ENCODE measurements around the gene MYBPHL. TPM values are rescaled to one million over a fixed set of nuclear protein-coding genes. Genes with fewer than 3 reads are reported as not detected.

MYBPHL gene
- total RNA-seq, 1 donor from 2014 or later, result not detected

GRCh38 chr1:109253803-109254620, 52.8 kb downstream of the MYBPHL start:
- intact Hi-C loops (cut with micrococcal nuclease), result no loop called here

- intact Hi-C loops (cut with micrococcal nuclease), result no loop called here
These were observed 53.7 kb downstream of the MYBPHL start for GRCh38 chr1:109252893-109253802.

- intact Hi-C loops (cut with micrococcal nuclease), result no loop called here
These were observed 54.5 kb downstream of the MYBPHL start for GRCh38 chr1:109252167-109252892.

GRCh38 chr1:109251277-109252166, 55.3 kb downstream of the MYBPHL start:
- intact Hi-C loops (cut with micrococcal nuclease), result no loop called here

GRCh38 chr1:109250454-109251276, 56.1 kb downstream of the MYBPHL start:
- intact Hi-C loops (cut with micrococcal nuclease), result no loop called here

- intact Hi-C loops (cut with micrococcal nuclease), result loop anchor here (1.0 kb wide), 3 partner anchors 10 to 234 kb away; partner anchors contain the start of gene SARS1
These were observed 57.0 kb downstream of the MYBPHL start for GRCh38 chr1:109249654-109250401.

- intact Hi-C loops (cut with micrococcal nuclease), result loop anchor here (1.0 kb wide), 3 partner anchors 9 to 235 kb away; partner anchors contain the start of gene SARS1
These were observed 57.8 kb downstream of the MYBPHL start, which contains the start of gene CELSR2 for GRCh38 chr1:109248797-109249629. TSS of gene CELSR2 (plus strand) at chr1:109249539. CDS start at chr1:109250080, 541 bp downstream.

GRCh38 chr1:109248444-109248796, 58.4 kb downstream of the MYBPHL start:
- intact Hi-C loops (cut with micrococcal nuclease), result no loop called here

GRCh38 chr1:109247401-109248365, 59.1 kb downstream of the MYBPHL start:
- intact Hi-C loops (cut with micrococcal nuclease), result no loop called here

- intact Hi-C loops (cut with micrococcal nuclease), result no loop called here
These were observed 60.7 kb downstream of the MYBPHL start for GRCh38 chr1:109246141-109246551.

- intact Hi-C loops (cut with micrococcal nuclease), result no loop called here
These were observed 62.8 kb downstream of the MYBPHL start for GRCh38 chr1:109243860-109244552.

- intact Hi-C loops (cut with micrococcal nuclease), result no loop called here
These were observed 63.6 kb downstream of the MYBPHL start for GRCh38 chr1:109243221-109243620.

GRCh38 chr1:109242387-109242786, 64.4 kb downstream of the MYBPHL start:
- intact Hi-C loops (cut with micrococcal nuclease), result no loop called here
